Activated CD4-positive, CD25-positive, alpha-beta regulatory T cell (primary cell): ENCODE results near the gene STING1.

Experiments
- DNase-seq, 4 experiments: peaks; one replicate each; lab custom pipeline; 2025; lab: John Stamatoyannopoulos, UW

STING1 gene

GRCh38 chr5:139468421-139468931 is 14.1 kb downstream of the STING1 start:
- DNase-seq = no peak

GRCh38 chr5:139462586-139463276 is 19.8 kb downstream of the STING1 start, which contains the start of gene ECSCR:
TSS of gene ECSCR (minus strand) at chr5:139462743. CDS start at chr5:139462670, 73 bp downstream.
- DNase-seq = no peak

GRCh38 chr5:139461698-139462097 is 20.9 kb downstream of the STING1 start:
- DNase-seq = no peak

- no peak for DNase-seq
Measured at GRCh38 chr5:139461176-139461575, 21.4 kb downstream of the STING1 start.

- DNase-seq = no peak
Measured at GRCh38 chr5:139460455-139460854, 22.1 kb downstream of the STING1 start.

GRCh38 chr5:139459451-139459934 is 23.1 kb downstream of the STING1 start:
- no peak for DNase-seq

GRCh38 chr5:139458580-139459407 is 23.8 kb downstream of the STING1 start:
- DNase-seq = peak; percentile 27 to 63 (median 44)

GRCh38 chr5:139457653-139458306 is 24.8 kb downstream of the STING1 start:
- no peak for DNase-seq

GRCh38 chr5:139457241-139457640 is 25.3 kb downstream of the STING1 start:
- no peak for DNase-seq

- no peak for DNase-seq
Measured at GRCh38 chr5:139456776-139457175, 25.8 kb downstream of the STING1 start.

GRCh38 chr5:139454568-139455290 is 27.8 kb downstream of the STING1 start:
- no peak for DNase-seq

- DNase-seq = no peak
Measured at GRCh38 chr5:139453683-139454567, 28.6 kb downstream of the STING1 start.

- no peak for DNase-seq
Measured at GRCh38 chr5:139451878-139452660, 30.5 kb downstream of the STING1 start.

- DNase-seq = no peak
Measured at GRCh38 chr5:139451176-139451575, 31.4 kb downstream of the STING1 start.

GRCh38 chr5:139446956-139447779 is 35.4 kb downstream of the STING1 start:
- DNase-seq = no peak

- DNase-seq = no peak
Measured at GRCh38 chr5:139445325-139446170, 37.0 kb downstream of the STING1 start.

- no peak for DNase-seq
Measured at GRCh38 chr5:139443831-139444453, 38.6 kb downstream of the STING1 start.
